ENCODE measurements around the gene VAMP2.
A peak's percentile ranks its signal among the peaks of the same experiment; 100 is the strongest.

Gene VAMP2

GRCh38 chr17:8122422-8122923 lies 40.3 kb downstream of the VAMP2 start (continued):
- TF ChIP-seq ZNF514 (tag by site-specific recombination; IDR thresholded peaks at IDR 0.05): no peak
- no peak for TF ChIP-seq ZNF292 (tag by site-specific recombination; IDR thresholded peaks at IDR 0.05; ENCODE audit: borderline replicate concordance, low read depth)
- TF ChIP-seq ZNF140 (tag by site-specific recombination; IDR thresholded peaks at IDR 0.05): no peak; the same call in 1 of the 2 replicates
- TF ChIP-seq ZBTB49 (tag by site-specific recombination; IDR thresholded peaks at IDR 0.05; ENCODE audit: low read depth): no peak
- no peak for TF ChIP-seq ZNF48 (tag by site-specific recombination; IDR thresholded peaks at IDR 0.05)
- TF ChIP-seq ZNF239 (tag by site-specific recombination; IDR thresholded peaks at IDR 0.05): no peak
- no peak for TF ChIP-seq ZNF354C (tag by site-specific recombination; IDR thresholded peaks at IDR 0.05; ENCODE audit: borderline replicate concordance, low read depth)
- TF ChIP-seq TCF7L2 (IDR thresholded peaks at IDR 0.05; ENCODE audit: borderline replicate concordance, low read depth, low read length): no peak
- no peak for TF ChIP-seq ZNF302 (tag by site-specific recombination; IDR thresholded peaks at IDR 0.05; ENCODE audit: low read depth)
- peak; percentile 23; the same call in 1 of the 2 replicates for TF ChIP-seq ZNF561 (tag by site-specific recombination; IDR thresholded peaks at IDR 0.05; ENCODE audit: borderline replicate concordance)
- no peak for TF ChIP-seq FEZF1 (tag by site-specific recombination; IDR thresholded peaks at IDR 0.05)
- TF ChIP-seq ZNF549 (tag by site-specific recombination; IDR thresholded peaks at IDR 0.05): no peak
- no peak for TF ChIP-seq ZNF362 (tag by site-specific recombination; IDR thresholded peaks at IDR 0.05)
- TF ChIP-seq, protein P1, sequence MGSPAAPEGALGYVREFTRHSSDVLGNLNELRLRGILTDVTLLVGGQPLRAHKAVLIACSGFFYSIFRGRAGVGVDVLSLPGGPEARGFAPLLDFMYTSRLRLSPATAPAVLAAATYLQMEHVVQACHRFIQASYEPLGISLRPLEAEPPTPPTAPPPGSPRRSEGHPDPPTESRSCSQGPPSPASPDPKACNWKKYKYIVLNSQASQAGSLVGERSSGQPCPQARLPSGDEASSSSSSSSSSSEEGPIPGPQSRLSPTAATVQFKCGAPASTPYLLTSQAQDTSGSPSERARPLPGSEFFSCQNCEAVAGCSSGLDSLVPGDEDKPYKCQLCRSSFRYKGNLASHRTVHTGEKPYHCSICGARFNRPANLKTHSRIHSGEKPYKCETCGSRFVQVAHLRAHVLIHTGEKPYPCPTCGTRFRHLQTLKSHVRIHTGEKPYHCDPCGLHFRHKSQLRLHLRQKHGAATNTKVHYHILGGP (tag by site-specific recombination; IDR thresholded peaks at IDR 0.05): no peak
- TF ChIP-seq ZNF629 (tag by site-specific recombination; IDR thresholded peaks at IDR 0.05): peak; percentile 15; the same call in 1 of the 2 replicates
- TF ChIP-seq ZFP69B (tag by site-specific recombination; IDR thresholded peaks at IDR 0.05): no peak
- TF ChIP-seq ZBTB48 (tag by site-specific recombination; IDR thresholded peaks at IDR 0.05): peak; percentile 39; the same call in 1 of the 2 replicates
- peak; percentile 97 for TF ChIP-seq PRDM1 (tag by site-specific recombination; IDR thresholded peaks at IDR 0.05)
- TF ChIP-seq ZNF548 (tag by site-specific recombination; IDR thresholded peaks at IDR 0.05): no peak
- TF ChIP-seq OVOL3 (tag by site-specific recombination; IDR thresholded peaks at IDR 0.05): no peak
- no peak for TF ChIP-seq ELK4 (IDR thresholded peaks at IDR 0.05; ENCODE audit: borderline replicate concordance, low read depth, low read length)
- TF ChIP-seq PRDM10 (tag by site-specific recombination; IDR thresholded peaks at IDR 0.05): peak; percentile 87
- peak; percentile 21; the same call in 1 of the 2 replicates for TF ChIP-seq ZNF335 (tag by site-specific recombination; conservative IDR thresholded peaks at IDR 0.05)

All from HEK293 (cell line).